ENCODE results near the gene GRHL1.
"Not testable (repeated sequence)": the region's sequence is repeated elsewhere in the genome, so short reads cannot be mapped to it uniquely, and the experiment has no call there.

Gene GRHL1

DNA sequence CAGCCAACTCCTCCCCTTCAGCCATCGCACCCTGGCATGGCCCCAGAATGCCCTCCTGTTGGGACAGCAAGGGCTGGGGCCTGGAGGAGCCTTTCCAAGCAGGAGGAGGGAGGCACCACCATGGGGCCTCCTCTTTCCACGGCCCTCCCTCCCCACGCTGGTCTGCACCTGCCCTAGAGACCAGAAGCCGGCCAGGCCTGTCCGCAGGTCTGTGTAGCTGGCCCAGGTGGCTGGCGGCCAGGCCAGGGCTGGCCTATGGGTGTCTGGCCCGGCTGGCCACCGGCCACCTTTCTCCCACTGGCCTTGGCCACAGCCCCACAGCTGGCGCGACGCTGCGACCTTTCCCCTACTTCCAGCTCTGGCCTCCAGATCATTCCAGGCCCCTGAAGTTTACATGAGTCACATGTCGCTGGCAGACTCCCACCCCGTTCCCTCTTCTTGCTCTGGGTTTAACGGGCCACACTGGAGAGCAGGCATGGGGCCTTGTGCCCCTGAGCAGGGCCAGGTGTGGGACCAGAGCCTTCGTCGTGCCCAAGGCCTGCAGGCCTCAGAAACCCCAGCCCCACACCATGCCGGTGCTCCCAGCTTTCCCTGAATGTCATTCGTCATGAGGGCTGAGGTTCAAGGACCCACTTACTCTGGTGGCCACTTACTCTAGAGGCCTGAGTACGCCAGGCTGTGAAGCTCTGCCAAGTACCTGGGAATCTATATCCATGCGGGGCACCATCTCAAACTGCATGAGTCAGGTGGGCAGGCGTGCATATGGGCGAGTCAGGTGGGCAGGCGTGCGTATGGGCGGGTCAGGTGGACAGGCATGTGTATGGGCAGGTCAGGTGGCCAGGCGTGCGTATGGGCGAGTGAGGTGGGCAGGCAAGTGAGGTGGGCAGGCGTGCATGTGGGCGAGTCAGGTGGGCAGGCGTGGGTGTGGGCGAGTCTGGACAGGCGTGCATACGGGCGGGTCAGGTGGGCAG is 58.6 kb downstream of the GRHL1 start:
- DNase-seq (ENCODE audit: low read depth): no peak

DNA sequence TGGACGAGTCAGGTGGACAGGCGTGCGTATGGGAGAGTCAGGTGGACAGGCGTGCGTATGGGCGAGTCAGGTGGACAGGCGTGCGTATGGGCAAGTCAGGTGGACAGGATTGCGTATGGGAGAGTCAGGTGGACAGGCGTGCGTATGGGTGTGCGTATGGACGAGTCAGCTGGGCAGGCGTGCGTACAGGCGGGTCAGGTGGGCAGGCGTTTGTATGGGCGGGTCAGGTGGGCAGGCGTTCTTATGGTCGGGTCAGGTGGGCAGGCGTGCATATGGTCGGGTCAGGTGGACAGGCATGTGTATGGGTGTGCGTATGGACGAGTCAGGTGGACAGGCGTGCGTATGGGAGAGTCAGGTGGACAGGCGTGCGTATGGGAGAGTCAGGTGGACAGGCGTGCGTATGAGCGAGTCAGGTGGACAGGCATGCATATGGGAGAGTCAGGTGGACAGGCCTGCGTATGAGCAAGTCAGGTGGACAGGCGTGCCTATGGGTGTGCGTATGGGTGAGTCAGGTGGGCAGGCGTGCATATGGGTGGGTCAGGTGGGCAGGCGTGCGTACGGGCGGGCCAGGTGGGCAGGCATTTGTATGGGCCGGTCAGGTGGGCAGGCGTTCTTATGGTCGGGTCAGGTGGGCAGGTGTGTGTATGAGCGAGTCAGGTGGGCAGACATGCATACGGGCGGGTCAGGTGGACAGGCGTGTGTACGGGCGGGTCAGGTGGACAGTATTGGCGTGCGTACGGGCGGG is 59.5 kb downstream of the GRHL1 start:
- DNase-seq (ENCODE audit: low read depth): not testable (repeated sequence)

DNA sequence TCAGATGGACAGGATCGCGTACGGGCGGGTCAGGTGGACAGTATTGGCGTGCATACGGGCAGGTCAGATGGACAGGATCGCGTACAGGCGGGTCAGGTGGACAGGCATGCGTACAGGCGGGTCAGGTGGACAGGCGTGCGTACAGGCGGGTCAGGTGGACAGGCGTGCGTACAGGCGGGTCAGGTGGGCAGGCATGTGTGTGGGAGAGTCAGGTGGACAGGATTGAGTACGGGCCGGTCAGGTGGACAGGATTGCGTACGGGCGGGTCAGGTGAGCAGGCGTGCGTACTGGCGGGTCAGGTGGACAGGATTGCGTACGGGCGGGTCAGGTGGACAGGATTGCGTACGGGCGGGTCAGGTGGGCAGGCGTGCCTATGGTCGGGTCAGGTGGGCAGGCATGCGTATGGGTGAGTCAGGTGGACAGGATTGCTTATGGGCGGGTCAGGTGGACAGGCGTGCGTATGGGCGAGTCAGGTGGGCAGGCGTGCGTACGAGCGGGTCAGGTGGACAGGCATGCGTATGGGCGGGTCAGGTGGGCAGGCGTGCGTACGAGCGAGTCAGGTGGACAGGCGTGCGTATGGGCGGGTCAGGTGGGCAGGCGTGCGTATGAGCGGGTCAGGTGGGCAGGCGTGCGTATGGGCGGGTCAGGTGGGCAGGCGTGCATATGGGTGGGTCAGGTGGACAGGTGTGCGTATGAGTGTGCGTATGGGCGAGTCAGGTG is 60.3 kb downstream of the GRHL1 start:
- not testable (repeated sequence) for DNase-seq (ENCODE audit: low read depth)

DNA sequence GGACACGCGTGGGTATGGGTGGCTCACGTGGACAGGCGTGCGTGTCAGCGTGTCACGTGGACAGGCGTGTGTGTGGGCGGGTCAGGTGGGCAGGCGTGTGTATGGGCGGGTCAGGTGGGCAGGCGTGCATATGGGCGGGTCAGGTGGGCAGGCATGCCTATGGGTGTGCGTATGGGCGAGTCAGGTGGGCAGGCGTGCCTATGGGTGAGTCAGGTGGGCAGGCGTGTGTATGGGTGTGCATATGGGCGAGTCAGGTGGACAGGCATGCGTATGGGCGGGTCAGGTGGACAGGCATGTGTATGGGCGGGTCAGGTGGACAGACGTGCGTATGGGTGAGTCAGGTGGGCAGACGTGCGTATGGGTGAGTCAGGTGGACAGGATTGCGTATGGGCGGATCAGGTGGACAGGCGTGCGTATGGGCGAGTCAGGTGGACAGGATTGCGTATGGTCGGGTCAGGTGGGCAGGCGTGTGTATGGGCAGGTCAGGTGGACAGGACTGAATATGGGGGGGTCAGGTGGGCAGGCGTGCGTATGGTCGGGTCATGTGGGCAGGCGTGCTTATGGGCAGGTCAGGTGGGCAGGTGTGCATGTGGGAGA is 61.0 kb downstream of the GRHL1 start:
- not testable (repeated sequence) for DNase-seq (ENCODE audit: low read depth)

DNA sequence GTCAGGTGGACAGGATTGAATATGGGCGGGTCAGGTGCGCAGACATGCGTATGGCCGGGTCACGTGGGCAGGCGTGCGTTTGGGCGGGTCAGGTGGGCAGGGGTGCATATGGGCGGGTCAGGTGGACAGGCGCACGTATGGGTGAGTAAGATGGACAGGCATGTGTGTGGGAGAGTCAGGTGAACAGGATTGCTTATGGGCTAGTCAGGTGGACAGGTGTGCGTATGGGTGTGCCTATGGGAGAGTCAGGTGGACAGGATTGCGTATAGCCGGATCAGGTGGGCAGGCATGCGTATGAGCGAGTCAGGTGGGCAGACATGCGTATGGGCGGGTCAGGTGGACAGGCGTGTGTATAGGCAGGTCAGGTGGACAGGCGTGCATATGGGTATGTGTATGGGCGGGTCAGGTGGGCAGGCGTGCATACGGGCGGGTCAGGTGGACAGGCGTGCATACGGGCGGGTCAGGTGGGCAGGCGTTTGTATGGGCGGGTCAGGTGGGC is 61.5 kb downstream of the GRHL1 start:
- no peak for DNase-seq (ENCODE audit: low read depth)

DNA sequence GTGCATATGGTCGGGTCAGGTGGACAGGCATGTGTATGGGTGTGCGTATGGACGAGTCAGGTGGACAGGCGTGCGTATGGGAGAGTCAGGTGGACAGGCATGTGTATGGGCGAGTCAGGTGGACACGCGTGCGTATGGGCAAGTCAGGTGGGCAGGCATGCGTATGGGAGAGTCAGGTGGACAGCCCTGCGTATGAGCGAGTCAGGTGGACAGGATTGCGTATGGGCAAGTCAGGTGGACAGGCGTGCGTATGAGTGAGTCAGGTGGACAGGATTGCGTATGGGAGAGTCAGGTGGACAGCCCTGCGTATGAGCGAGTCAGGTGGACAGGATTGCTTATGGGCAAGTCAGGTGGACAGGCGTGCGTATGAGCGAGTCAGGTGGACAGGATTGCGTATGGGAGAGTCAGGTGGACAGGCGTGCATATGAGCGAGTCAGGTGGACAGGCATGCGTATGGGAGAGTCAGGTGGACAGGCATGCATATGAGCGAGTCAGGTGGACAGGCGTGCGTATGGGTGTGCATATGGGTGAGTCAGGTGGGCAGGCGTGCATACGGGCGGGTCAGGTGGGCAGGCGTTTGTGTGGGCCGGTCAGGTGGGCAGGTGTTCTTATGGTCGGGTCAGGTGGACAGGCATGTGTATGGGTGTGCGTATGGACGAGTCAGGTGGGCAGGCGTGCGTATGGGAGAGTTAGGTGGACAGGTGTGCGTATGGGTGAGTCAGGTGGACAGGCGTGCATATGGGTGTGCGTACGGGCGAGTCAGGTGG is 62.3 kb downstream of the GRHL1 start:
- not testable (repeated sequence) for DNase-seq (ENCODE audit: low read depth)

DNA sequence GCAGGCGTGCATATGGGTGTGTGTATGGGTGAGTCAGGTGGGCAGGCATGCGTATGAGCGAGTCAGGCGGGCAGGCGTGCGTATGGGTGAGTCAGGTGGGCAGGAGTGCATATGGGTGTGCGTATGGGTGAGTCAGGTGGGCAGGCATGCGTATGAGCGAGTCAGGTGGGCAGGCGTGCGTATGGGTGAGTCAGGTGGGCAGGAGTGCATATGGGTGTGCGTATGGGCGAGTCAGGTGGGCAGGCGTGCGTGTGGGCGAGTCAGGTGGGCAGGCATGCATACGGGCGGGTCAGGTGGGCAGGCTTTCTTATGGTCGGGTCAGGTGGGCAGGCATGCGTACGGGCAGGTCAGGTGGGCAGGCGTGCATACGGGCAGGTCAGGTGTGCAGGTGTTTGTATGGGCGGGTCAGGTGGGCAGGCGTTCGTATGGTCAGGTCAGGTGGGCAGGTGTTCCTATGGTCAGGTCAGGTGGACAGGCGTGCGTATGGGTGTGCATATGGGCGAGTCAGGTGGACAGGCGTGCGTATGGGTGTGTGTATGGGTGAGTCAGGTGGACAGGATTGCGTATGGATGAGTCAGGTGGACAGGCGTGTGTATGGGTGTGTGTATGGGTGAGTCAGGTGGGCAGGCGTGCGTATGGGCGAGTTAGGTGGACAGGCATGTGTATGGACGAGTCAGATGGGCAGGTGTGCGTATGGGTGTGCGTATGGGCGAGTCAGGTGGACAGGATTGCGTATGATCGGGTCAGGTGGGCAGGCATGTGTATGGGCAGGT is 63.1 kb downstream of the GRHL1 start:
- DNase-seq (ENCODE audit: low read depth): no peak

DNA sequence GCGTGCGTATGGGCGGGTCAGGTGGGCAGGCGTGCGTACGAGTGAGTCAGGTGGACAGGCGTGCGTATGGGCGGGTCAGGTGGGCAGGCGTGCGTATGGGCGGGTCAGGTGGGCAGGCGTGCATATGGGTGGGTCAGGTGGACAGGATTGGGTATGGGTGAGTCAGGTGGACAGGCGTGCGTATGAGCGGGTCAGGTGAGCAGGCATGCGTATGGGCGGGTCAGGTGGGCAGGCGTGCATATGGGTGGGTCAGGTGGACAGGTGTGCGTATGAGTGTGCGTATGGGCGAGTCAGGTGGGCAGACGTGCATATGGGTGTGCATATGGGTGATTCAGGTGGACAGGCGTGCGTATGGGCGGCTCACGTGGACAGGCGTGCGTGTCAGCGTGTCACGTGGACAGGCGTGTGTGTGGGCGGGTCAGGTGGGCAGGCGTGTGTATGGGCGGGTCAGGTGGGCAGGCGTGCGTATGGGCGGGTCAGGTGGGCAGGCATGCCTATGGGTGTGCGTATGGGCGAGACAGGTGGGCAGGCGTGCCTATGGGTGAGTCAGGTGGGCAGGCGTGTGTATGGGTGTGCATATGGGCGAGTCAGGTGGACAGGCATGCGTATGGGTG is 64.0 kb downstream of the GRHL1 start:
- DNase-seq (ENCODE audit: low read depth): not testable (repeated sequence)

DNA sequence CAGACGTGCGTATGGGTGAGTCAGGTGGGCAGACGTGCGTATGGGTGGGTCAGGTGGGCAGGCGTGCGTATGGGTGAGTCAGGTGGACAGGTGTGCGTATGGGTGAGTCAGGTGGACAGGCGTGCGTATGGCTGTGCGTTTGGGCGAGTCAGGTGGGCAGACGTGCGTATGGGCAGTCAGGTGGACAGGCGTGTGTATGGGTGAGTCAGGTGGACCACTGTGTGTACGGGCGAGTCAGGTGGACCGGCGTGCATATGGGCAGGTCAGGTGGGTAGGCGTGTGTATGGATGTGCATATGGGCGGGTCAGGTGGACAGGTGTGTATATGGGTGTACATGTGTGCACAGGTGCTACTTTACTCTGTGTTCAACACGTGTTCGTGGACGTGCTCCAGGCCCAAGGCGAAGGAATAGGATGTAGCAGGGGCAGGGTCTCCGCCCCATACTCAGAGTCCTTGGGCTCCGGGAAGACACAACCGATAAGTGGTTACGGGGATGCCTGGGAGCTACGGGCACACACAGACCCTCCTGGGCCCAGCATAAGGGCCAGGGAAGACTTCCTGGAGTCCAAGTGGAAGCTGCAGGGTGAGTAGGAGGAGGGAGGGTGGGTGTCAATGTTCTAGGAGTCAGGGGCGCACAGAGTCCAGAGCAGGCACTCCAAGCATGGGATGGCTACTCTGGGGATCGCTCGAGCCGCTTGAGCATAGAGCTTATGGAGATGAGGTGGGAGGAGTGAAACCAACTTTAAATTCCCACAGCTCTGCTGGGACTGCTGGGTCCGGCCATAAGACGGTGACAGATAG is 64.7 kb downstream of the GRHL1 start:
- no peak for DNase-seq (ENCODE audit: low read depth)

DNA sequence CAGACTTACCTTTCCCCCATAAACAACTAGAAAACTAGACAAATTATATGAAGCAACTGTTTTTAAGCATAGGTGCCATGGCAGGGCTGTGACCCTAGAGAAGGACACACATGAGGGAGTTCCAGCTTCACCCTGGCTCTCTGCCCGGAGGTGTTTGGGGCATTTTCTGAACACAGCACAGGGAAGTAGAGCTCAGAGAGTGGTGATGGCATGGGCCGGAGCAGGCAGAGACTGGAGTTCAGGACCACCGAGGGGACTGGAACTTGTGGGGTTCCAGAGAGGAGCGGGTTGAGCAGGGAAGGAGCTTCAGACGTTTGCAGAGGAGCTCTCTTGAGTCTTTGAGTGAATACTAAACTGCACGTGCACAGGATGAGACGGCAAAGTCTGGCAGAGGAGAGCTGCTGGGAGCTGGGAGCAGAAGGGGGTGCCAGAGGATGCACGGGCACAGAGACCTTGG is 65.3 kb downstream of the GRHL1 start:
- DNase-seq (ENCODE audit: low read depth): no peak

DNA sequence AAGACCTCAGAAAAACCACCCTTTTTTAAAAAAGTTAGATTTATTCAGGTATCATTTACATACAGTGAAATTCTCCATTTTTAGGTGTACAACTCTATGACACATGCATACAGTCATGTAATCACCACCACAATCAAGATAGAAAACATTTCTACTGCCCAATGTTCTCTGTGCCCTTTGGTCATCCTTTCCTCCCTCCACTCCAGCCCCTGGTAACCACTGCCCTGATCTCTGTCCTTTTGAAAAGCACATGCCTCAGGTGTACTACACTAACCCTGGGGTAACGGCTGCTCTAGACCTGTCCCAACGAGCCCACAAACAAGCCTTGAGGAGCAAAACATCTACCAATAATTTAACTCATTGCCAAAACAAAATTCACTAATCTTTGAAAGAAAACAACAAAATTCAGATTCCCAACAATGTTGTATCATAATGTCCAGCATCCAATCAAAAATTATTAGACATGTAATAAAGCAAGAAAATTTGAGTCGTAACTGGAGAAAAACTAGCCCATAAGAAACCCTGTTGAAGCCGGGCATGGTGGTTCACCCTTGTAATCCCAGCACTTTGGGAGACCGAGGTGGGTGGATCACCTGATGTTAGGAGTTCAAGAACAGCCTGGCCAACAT is 65.9 kb downstream of the GRHL1 start:
- no peak for DNase-seq (ENCODE audit: low read depth)

DNA sequence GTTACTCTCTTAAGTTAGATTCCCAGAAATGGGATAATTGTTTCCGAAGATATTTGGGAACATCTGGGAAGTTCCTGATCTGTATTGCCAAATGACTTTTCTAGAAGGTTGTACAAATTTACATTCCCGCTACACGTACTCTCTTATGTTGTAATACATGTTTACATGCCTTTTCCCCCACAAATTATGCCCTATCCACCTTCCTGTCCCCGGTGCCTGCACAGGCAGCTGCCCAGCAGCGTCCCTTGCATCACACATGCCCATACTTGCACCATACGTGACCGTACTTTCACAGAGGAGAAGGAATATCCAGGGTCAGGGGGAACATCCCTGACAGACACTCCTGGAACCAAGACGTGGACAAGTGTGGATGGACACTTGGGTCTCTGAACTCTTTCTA is 67.7 kb downstream of the GRHL1 start:
- no peak for DNase-seq (ENCODE audit: low read depth)

DNA sequence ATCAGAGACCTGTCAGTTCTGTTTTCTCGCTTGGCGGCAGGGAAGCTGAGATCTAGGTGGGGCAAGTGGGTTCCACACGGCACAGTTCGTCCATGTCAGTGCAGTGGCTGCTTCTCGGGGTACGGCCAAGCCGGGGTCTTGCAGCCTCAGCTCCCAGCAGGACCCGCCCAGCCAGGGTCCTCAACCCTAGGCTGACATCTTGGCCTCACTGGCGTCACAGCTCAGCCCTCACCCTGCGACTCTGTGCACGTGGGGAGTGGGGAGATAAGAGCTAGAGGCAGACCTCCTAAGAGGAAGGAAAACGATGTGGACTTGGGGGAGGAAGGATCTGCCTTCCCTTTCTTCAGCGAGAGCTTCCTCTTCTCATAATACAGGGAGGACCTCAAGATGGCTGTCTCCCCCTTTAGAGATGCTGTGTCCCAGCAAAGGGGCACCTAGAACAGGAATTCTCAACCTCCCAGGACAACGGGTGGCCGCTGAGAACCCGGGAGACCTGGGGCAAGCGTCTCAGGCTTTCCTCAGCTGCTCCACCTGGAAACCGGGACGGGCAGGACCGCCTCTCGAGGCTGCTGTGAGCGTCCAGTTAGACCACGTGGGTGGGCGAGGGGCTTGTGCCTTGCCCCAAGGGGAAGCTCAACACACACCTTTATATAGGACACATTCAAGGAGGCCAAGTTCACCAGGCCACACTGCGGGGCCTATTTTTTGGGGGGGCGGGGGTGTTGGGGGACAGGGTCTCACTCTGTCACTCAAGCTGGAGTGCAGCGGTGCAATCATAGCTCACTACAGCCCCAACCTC is 68.3 kb downstream of the GRHL1 start:
- DNase-seq (ENCODE audit: low read depth): no peak

DNA sequence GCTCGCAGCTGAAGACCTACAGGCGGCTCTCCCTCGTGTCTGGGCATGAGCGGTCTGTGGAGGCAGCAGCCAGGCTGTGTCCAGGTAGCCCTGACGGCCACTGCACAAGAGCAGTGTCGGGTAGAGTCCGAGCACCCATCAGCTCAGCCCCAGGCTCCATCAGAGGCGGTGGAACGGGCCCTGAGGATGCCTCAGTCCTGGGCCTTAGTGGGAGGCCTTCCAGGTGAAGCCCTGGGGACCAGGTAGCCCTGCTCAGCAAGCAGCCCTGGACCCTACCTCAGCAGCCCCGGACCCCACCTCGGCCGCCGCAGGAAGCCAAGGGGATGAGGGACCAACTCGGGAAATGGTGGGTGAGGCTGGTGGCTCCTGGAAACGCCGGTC is 70.5 kb downstream of the GRHL1 start:
- no peak for DNase-seq (ENCODE audit: low read depth)

DNA sequence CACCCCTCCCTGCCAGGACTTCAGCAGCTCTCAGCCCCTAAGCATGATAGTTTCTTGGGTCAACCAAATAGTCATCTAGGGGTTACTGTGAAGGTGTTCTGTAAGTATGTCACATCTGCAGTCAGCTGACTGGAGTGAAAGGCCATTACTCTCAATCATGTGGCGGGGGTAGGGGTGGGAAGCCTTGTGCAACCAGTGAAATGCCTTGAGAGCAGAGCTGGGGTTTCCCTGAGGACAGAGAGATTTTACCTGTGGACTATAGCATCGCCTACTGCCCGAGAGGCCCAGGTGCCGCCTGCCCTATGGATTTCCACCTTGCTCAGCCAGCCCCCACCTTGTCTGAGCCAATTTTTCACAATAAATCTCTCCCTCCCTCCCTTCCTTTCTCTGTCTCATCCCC is 71.0 kb downstream of the GRHL1 start:
- no peak for DNase-seq (ENCODE audit: low read depth)

DNA sequence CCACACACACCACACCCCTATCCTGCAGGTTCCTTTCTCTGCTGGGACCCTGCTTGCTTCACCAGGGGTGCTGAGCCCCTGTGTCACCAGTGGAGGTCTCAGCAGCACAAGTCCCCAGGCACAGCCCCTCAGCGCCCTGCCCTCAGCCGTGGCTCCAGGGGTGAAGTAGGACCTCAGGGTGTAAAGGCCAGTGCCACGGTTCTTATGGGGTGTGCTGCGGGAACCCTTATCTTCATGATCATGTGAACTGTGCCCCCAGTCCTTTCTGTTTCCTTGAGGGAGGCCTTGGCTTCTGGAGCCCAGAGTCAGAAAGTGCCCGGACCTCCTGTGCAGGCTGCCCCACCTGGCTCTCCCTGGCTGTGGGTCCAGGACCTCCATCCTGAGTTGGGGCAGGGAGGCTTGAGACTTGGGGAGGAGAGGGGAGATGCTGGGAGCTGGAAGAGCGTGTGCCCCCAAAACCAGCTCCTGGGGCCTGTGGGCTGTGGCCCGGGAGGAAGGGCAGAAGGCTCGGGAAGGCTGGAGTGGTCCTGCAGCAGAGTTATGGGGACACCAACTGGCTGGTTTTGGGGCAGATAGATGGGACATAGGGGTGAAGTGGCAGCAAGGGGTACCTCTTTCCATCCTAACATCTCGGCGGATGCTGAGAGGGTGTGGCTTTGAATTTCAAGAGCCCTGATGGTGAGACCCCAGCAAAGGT is 71.6 kb downstream of the GRHL1 start:
- no peak for DNase-seq (ENCODE audit: low read depth)
